Measurements from ENCODE around the gene ZFHX3.

Gene ZFHX3

GRCh38 chr16:73067671-73068540 lies 20.0 kb upstream of the ZFHX3 start:
- DNase-seq (ENCODE audit: low spot score) = no peak

GRCh38 chr16:73066927-73067670 lies 19.2 kb upstream of the ZFHX3 start:
- no peak for DNase-seq (ENCODE audit: low spot score)

DNA sequence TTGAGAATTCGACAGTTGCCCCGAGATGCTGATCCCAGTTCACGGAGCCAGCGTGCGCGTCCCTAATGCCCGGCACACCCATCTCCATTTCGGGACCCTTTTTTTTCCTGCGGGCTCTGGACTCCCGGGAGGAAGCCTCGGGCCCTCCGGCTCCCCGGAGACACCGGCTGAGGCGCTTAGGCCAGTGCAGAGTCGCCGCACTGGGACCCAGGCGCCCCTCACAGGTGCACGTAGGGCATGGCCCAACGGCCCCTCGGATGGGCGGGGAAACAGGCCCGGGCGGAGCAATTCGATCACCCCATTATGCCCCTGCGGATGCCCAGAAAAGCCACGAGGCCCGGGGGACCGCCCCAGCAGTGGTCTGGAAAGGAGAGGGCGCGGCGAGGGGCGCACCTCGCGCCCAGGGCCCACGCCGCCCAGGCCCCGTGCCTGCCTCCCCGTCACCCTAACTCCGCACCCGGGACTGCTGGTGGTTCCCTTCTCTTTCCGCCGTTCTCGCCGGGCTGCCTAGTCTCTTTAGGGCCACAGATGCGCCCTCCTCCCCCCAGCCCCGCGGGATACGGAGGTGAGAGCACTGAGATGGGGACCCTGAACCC lies 18.5 kb upstream of the ZFHX3 start:
- no peak for DNase-seq (ENCODE audit: low spot score)

GRCh38 chr16:73065632-73066330 lies 17.9 kb upstream of the ZFHX3 start:
- no peak for DNase-seq (ENCODE audit: low spot score)

DNA sequence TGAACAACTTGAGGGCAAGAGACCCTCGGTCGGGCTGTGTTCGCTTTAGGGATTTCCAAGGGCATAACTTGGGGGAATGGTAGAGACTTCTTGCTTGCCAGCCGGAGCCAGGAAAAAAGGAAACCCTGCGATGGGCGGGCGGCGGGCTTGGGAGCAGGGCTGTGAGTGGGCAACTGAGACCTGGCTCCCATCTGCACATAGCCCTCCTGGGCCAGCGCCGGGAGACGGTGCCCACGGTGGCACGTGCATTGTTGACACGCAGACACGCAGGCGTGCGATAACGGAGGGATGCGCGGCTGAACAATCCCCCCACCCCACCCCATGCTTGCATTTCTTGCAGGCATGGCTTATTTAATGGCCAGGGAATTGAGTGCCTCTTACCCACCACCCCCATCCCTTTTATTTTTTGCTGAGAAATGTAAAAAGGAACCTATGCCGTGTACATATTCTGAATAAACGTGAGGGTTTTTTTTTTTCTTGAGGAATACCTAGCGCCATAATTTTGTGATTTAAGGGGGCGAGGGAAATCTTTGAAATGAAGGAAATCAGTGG lies 17.1 kb upstream of the ZFHX3 start:
- no peak for DNase-seq (ENCODE audit: low spot score)

DNA sequence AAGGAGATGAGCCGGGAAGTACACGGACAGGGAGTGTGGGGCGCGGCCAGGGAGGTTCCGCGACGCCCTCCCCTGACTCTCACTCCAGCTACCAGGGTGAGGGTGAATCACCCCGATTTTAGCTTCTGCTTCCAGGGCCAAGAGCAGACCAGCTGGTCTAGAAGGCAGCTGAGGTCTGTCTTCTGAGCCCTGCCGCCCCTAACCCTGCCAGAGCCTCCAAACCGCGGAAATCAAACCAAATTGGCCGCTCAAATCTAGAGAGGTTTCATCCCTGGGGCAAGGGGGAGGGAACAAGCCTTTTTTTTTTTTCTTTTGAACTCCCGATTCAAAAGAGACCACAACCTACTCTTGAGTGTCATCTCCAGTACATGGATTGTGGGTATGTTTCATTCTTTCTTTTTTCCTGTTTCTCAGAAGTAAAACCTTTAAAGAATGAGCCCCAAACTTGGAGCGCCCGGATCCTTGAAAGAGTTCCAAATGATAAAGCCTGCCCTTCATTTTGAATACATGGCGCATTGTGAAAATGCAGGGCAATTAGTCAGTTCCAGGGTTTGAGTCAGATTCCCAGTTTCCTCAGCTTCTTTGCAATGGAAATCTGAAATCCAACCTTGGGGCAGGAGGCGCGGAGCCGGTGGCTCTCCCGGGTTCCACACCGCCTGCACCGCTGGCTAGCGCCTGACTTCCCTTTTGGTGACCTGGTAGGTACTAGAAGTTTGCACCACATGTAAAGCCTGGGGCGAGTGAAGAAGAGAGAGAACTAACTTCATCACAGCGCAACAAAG lies 16.5 kb upstream of the ZFHX3 start:
- no peak for DNase-seq (ENCODE audit: low spot score)

- DNase-seq (ENCODE audit: low spot score) = no peak
Measured at GRCh38 chr16:73063854-73064211, 15.9 kb upstream of the ZFHX3 start.

DNA sequence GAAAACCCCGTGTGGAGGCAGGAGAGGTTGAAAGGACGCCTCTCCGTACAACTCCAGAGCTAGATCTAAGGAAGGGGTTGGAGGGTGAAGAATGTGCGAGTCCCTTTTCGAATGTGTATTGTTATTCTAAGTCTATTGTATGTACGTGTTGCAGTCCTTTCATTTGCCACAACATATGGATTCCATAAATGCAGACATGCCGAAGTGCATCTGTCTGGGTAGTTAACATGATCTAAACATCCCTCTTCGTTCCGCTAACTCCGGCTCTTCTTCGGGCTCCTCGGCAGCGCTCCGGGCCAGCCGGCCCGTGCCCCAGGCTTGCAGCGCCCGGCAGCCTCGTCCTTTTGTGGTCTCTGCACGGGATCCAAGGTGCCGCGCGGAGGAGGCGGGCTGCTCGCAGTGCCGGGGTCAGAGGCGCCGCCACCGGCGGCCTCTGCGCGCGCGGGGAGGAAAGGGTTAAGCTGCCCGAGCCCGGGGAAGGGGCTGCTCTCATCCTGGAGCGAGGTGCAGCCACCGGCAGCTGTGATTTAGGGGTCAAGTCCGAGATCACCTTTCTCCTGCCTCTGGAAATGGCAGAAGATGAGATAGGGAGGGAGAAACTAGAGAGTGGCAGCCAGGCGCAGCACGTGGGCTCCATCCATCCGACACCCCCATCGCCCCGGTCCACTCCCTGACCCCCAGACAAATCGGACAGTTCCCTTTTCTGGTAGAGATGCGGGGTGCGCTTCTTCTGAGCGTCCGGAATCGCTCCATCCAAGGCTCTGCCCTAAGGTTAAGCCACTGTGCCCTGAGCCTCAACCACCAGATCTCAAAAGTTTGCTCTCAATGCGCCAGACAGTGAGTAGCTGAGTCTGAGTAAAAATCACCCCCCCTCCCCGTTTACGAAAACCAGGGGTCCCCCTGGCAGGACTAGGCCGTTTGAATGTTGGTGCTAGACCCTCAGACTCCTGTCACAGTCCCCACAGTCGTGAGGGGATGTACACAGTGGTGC lies 15.1 kb upstream of the ZFHX3 start:
- DNase-seq (ENCODE audit: low spot score) = no peak

GRCh38 chr16:73062001-73062616 lies 14.2 kb upstream of the ZFHX3 start:
- no peak for DNase-seq (ENCODE audit: low spot score)

DNA sequence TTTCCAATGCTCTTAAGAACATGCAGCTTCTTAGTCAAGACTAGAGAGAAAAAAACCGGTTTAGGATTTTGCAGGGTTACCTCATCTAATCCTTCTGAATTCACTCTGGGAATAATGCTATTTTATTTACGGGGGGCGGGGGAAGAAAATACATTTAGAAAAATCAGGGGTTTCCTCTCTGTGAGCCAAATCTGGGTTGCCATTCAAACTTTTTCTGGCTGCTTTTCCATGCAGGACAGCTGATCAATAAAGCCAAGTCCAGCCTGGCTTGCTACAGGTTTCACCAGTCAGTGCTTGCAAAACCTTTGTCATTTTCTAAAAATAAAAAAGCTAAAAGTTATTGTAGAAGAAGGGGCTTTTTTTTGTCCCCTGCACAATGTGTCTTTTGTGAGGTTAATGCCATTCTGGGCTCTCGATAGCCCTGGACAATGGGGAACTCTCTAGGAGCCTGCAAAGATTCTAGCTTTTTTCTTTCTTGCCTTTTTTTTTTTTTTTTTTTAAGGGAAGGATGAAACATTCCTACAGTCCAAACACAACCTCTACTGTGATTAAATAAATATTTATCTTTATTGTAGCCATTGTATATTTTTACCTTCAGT lies 13.1 kb upstream of the ZFHX3 start:
- DNase-seq (ENCODE audit: low spot score) = no peak

- no peak for DNase-seq (ENCODE audit: low spot score)
Measured at GRCh38 chr16:73059779-73060615, 12.1 kb upstream of the ZFHX3 start.

DNA sequence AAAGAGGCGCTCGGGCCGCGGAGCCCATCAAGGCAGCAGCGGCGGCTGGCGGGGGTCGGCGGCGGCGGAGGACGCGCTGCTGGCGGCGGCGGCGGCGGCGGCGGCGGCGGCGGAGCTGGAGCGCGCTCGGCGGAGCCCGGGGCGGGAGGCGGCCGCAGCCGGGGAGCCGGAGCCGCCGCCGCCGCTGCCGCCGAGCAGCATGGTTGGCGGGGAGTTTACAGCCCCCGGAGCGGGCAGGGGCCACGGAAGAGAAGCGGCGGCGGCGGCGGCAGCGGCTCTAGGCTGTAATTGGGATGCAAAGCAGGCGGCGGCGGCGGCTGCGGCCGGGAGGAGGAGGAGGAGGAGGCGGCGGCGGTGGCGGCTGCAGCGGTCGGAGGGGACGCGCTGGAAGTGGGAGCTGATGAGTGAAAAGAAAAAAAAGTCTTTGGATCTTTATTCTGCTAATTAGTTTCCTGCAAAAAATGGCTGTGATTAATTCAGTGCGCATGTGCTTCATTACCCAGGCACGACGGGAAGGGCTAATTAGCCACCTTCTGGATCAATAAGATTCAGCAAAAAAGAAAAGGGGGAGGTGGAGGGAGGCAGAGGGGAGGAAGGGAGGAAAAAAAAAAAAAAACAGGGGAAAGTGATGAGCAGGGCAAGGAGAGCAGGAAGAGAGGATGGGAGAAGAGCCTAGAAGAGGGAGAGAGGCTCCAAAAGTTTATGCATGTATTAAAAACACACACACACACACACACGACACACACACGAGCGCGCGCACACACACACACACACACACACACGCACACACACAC lies 10.9 kb upstream of the ZFHX3 start:
- no peak for DNase-seq (ENCODE audit: low spot score)

- no peak for DNase-seq (ENCODE audit: low spot score)
Measured at GRCh38 chr16:73058221-73058615, 10.3 kb upstream of the ZFHX3 start.

GRCh38 chr16:73057291-73058210 lies 9.6 kb upstream of the ZFHX3 start:
- DNase-seq (ENCODE audit: low spot score) = no peak

- no peak for DNase-seq (ENCODE audit: low spot score)
Measured at GRCh38 chr16:73056921-73057290, 9.0 kb upstream of the ZFHX3 start.

DNA sequence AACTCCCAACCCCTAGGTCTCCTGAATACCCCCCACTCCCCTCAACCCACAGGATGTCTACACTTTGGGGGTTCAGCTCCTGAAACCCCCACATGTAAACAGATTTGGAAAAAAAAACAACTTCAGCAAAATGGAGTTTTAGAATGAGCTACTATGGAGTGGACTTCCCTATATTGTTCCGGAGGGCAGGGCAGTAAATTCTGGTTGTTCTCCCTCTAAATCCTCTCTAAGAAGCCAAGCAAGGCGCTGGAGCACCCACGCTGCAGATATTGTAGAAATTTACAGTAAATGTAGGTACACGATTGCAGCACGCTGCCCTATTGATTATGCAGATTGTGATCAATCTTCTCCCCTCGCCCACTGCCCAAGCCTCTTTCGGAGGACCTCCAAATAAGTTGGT lies 8.5 kb upstream of the ZFHX3 start:
- DNase-seq (ENCODE audit: low spot score) = no peak

Data from Ammon's horn (tissue), 1 donor.